Natural killer cell treated with Interleukin-12 subunit alpha and Interleukin-12 subunit beta and Interleukin-15 and Interleukin-18, amount 100 ng/mL, for 72 hours (primary cell): Measurements from ENCODE around the gene CABP7. TPM values are rescaled to one million over a fixed set of nuclear protein-coding genes. Genes with fewer than 3 reads are reported as not detected.

Source experiments
- ATAC-seq, 2 donors: fragments of 150-1000 bp; cut with Tn5 transposase in 1 of 2; sonication (Bioruptor Pico), chemical (Tn5 transposase) in 1 of 2; 2 replicates each; pipeline ENCODE4 v1.10.0; 2021
- DNase-seq: peaks from one replicate; pipeline ENCODE4 v3.0.0; 2022; ENCODE audit warnings: low spot score
- H3K27ac Mint-ChIP-seq, 2 donors: 1 replicate in 1 of 2; 2 replicates in 1 of 2; pipeline ENCODE4 v1.8.0; 2022; ENCODE audit warnings: mixed read lengths in 2 of 2, mild to moderate bottlenecking in 1 of 2, moderate library complexity in 1 of 2
- H3K27me3 Mint-ChIP-seq, 2 donors: 1 replicate in 1 of 2; 2 replicates in 1 of 2; pipeline ENCODE4 v1.8.0; 2022; ENCODE audit warnings: mixed read lengths in 2 of 2
- H3K36me3 Mint-ChIP-seq: one replicate; pipeline ENCODE4 v1.8.0; 2022; ENCODE audit warnings: mixed read lengths
- H3K4me1 Mint-ChIP-seq, 2 donors: 1 replicate in 1 of 2; 2 replicates in 1 of 2; pipeline ENCODE4 v1.8.0; 2022; ENCODE audit warnings: low read depth in 2 of 2, mixed read lengths in 2 of 2, mild to moderate bottlenecking in 1 of 2
- H3K4me3 Mint-ChIP-seq: one replicate; pipeline ENCODE4 v1.8.0; 2022; ENCODE audit warnings: mixed read lengths
- H3K9me3 Mint-ChIP-seq: 2 replicates; pipeline ENCODE4 v1.8.0; 2022; ENCODE audit warnings: mixed read lengths
- total RNA-seq, 2 donors: library from RNA; stranded (reverse); gene quantifications; one replicate each; pipeline ENCODE4 v1.2.3, GENCODE V29; 2022

Gene CABP7
- total RNA-seq, 2 donors from 2014 or later: 0.07 to 0.17 TPM

DNA sequence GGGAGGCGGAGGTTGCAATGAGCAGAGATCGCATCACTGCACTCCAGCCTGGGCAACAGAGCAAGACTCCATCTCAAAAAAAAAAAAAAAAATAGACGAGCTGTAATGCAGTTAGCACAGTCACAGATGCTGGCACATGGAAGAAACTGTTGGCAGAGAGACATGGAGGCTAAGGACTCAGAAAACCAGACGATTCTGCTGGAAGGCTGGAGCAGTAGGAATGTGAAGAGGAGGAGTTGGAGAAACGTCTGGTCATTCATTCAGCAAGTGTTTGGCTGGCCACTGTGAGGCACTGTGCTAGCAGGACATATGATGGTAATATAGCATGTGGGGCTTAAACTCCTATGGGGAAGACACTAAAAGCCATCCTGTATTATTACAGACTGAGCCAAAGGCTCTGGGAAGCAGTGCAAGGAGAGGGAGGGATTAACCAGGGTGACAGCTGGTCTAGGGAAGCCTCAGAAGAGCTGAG, 52.4 kb downstream of the CABP7 start:
- peaks cover 8 to 18% of the 10 kb centered on the region in 2 donors for H3K4me1 Mint-ChIP-seq
- no peaks in the 10 kb centered on the region for H3K27me3 Mint-ChIP-seq
- ATAC-seq (no peak), DNase-seq (no peak)
- no peak overlapping the region for H3K4me3 Mint-ChIP-seq
- H3K36me3 Mint-ChIP-seq: peaks cover 4% of the 10 kb centered on the region
- no peak overlapping the region for H3K27ac Mint-ChIP-seq
- H3K9me3 Mint-ChIP-seq: no peaks in the 10 kb centered on the region

DNA sequence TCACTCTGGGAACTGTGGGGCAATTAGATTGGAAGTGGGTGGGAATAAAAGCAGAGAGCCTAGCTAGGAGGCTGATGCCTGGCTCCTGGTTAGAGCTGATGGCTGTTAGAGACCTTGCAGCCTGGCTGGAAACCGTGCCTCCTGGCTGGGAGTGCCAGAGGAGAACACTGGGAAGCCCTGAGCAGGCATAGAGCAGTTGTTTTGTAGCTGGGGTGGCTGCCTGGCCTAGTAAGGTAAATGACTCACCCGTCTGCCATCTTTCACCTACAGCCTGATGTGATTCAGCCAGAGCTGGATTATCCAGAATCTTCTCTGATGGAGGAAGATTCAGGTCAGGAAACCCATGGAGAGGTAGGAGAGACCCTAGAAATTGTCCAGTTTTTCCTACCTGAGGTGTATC, 53.4 kb downstream of the CABP7 start:
- Mint-ChIP-seq H3K36me3 (peaks cover 4% of the 10 kb centered on the region), H3K4me1 (peaks cover 4 to 8% of the 10 kb centered on the region in 2 donors), H3K27me3 (no peaks in the 10 kb centered on the region), H3K9me3 (no peaks in the 10 kb centered on the region), H3K27ac (no peak overlapping the region), H3K4me3 (no peak overlapping the region)
- no peak for DNase-seq
- no peak for ATAC-seq

DNA sequence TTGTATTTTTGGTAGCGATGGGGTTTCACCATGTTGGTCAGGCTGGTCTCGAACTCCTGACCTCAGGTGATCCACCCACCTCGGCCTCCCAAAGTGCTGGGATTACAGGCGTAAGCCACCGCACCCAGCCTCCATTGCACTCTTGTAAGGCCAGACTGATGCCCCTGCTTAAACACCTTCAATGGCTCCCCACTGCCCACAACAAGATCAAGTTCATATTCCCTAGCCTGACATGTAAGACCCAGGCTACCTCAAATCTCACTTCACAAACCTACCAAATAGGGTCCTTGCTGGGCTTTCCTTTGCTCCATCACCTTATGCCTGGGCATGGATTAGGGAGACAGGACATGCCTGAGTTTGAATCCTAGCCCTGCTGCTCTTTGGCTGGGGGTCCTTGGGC, 60.4 kb downstream of the CABP7 start:
- no peaks in the 10 kb centered on the region for H3K4me1 Mint-ChIP-seq
- DNase-seq (no peak), ATAC-seq (no peak)
- no peak overlapping the region for H3K4me3 Mint-ChIP-seq
- H3K9me3 Mint-ChIP-seq: no peaks in the 10 kb centered on the region
- no peaks in the 10 kb centered on the region for H3K36me3 Mint-ChIP-seq
- no peak overlapping the region for H3K27ac Mint-ChIP-seq
- no peaks in the 10 kb centered on the region for H3K27me3 Mint-ChIP-seq

DNA sequence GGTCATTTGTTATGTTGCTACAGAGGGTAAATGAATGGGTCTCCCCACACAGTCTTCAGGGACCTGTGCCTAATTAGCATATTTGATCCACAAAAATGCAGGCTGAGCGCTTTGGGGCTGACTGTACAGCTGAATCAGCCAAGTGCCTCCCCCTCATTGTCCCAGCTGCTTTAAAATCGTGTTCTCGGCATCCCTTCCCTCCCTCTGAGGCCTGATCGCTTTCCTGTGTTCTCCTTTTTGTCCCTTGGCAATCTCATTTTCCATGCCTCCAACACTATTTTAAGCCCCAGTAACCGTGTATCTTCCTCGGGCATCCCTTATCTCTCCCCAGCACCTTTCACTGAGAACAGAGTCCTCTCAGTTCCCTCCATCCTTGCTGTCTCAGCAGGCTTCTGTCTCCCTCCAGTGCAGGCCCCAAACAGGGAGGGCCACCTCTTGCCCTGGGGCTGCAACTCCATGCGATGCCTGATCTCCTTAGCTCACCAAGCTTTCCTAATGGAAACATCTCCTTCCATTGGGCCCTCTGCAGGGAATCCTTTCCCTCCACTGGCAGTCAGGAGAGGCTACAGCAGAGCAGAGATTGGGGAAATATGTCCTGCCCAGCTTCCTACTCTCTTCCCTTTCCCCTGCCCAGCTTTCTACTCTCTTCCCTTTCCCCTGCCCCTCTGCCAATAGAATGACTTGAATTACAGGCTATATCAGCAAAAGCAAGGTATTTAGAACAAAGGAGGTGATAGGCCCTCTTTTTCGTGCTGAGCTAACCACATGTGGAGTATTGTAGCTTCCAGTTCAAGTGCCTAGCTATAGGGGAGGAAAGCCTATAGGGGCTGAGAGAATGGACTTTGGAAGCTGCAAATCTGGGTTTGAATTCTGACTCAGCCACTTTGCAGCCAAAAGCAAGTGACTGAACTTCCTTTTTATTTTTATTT, 61.2 kb downstream of the CABP7 start:
- H3K27me3 Mint-ChIP-seq: no peaks in the 10 kb centered on the region
- DNase-seq (no peak), ATAC-seq (no peak)
- no peaks in the 10 kb centered on the region for H3K4me1 Mint-ChIP-seq
- no peak overlapping the region for H3K27ac Mint-ChIP-seq
- no peaks in the 10 kb centered on the region for H3K36me3 Mint-ChIP-seq
- H3K4me3 Mint-ChIP-seq: no peak overlapping the region
- no peaks in the 10 kb centered on the region for H3K9me3 Mint-ChIP-seq

Other genes starting within 250 kb of the CABP7 start
- gene NEFH, start 239.8 kb upstream of the CABP7 start, total RNA-seq: 1 to 10 TPM; 2.3 to 6.6 TPM
- 10 to 100 TPM; 64.6 to 89.3 TPM for gene THOC5, start 166.2 kb upstream of the CABP7 start, total RNA-seq
- gene NIPSNAP1, start 138.9 kb upstream of the CABP7 start, total RNA-seq: 10 to 100 TPM; 20.3 to 21.4 TPM
- 10 to 100 TPM; 58.2 to 70.9 TPM for gene NF2, start 116.4 kb upstream of the CABP7 start, total RNA-seq
- 10 to 100 TPM; 17.3 to 34.4 TPM for gene ZMAT5, start 47.0 kb downstream of the CABP7 start, total RNA-seq
- gene UQCR10, start 47.4 kb downstream of the CABP7 start, total RNA-seq: 10 to 100 TPM; 59.1 to 86.2 TPM
- 100 to 1,000 TPM; 102 to 124 TPM for gene ASCC2, start 118.3 kb downstream of the CABP7 start, total RNA-seq
- gene MTMR3, start 163.2 kb downstream of the CABP7 start, total RNA-seq: 10 to 100 TPM; 33.9 to 38.3 TPM